Activated T-cell treated with anti-CD3 and anti-CD28 coated beads, Interleukin-2, amount 50 U/mL, for 1 hour (primary cell): Measurements from ENCODE around the gene CARD6.
"Not testable (repeated sequence)": the region's sequence is repeated elsewhere in the genome, so short reads cannot be mapped to it uniquely, and the experiment has no call there.

Source experiments
- DNase-seq: peaks from one replicate; pipeline ENCODE4 v3.0.0-alpha.2; 2020

CARD6 gene

GRCh38 chr5:40828690-40829661 is 12.2 kb upstream of the CARD6 start:
- no peak for DNase-seq

GRCh38 chr5:40829748-40830533 is 11.2 kb upstream of the CARD6 start:
- no peak for DNase-seq

DNA sequence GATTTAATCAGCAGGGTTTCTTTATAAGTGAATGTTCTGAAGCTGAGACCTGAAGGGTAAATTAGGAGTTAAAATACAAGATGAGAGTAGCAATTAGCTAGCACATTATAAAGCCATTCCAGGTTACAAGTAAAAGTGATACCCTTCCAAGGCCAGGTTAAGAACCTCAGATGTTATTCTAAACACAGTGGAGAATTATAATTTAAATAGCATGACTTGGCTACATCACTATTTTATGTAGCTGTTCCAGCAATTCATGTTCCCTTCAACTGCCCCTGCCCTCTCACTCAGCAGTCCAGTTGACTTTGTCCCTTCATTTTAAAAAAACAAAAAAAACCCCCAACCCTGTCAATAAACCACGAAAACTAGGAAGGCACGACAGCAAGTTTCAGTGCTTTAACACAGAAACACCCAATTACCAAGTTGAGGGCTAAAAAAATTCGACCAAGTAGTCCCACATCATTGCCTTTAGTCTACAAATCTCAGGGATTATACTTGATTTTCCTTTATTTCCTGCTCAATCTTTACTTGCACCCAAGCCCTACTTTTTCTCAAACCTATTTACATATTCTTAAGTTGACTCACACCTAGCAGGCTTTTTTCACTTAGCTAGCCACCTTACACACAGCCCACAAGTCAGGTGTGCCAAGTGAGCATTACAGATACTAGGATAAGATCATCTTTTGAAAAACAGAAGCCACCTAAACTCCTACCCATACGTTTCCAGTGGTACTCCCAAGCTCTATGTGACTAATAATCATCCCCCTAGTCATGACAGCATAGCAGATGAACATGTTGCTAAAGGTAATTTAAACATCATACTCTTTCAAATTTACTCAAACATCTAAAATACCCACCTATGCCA is 9.6 kb upstream of the CARD6 start:
- DNase-seq: no peak

DNA sequence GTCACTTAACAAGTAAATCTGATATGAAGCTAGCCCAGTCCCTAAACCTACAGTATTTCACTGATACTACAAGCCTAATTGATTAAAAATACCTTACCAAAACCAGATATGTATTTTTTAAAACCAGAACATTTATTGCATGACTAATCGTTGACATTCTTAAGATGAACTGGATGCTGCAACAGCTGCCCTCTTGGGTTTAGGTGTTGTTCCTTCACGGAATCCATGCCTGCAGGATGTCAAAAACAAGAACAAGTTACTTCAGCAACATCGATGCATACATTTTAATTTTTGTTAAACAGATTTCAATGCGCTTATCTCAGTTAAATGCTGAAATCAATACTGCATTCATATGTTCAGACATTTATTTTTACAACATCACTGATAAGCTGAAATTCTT is 8.8 kb upstream of the CARD6 start:
- DNase-seq: no peak

DNA sequence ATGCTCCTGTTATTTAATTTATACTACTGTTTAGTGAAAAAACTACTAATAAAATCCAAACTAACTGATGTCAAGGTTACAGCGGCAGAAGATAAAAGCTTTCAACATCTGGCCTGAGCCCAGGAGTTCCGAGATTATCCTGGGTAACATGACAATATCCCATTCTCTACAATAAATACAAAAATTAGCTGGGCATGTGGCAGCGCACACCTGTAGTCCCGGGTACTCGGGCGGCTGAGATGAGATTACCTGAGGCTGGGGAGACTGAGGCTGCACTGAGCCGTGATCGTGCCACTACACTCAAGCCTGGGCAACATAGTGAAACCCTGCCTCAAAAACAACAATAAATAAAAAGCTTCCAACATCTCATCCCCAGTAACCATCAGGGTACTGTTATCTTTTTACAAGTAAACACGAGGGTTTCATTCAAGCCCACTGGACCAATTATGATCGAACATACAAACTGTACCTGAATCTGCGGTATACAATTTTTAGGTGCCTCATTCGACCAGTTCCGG is 7.4 kb upstream of the CARD6 start:
- DNase-seq: no peak

DNA sequence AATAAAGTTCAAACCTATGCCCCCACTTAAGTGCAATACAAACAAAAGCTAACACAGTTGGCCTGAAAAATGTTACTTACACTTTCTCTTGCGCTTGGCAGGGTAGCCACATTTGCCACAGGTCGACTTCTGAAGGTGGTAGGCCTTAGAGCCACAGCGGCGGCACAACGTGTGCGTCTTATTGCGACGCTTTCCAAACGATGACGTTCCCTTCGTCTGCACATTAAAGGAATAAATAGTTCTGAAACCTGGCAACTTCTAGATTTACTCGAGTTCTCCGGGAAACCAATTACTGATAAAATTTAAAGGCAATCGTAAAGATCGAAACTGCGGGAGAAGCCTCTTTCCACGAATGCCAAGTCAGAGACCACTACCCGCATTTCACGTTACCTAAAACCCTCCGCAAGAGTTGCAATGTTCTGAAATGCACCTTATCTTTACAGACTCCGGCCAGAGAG is 6.7 kb upstream of the CARD6 start:
- DNase-seq: peak; percentile 51

DNA sequence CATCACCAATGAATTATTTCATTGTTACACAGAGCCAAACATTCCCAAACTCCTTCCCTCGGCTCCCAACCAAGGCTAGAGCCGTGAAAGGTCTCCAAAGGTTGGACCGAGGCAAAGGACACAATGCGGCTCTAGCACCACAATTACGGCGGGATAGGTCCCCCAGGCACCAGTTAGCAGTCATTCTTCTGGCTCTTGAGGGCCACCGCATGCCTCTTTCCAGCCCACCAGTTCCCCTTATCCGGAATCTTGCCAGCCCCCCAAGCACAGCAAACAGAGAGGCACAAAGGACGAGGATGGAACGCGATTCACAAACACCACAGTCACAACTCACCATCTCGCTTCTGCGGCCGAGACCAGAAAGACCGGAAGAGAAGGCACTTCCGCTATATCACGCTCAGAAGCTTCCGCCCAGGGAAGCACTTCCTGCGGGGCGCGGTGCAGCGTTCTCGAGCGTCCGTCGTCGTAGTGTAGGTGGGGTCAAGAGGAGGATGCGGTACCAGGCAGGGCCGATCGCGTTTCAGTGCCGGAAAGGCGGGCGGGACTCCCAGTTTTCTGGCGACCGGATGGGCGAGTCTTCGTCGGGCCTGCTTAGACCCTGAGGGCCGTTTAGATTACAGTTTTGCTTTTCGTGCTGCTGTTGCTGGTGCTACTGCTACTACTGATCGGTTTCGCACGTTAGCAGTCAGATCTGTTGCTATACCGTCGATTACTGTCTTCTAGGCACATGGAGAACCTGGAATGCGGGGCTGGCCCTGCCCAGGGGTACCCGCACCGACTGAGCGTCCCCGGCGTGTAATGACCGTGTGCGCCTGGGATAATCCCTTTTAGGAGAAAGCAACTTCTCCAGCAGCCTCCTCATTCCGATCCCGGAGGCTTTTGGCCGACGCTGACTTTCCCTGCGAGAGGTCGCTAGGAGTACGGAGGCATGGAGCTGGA is 6.0 kb upstream of the CARD6 start, which contains the start of gene RPL37:
Gene RPL37 (minus strand): TSS at position 374 of the 939 bp plus-strand sequence. CDS start 37 bp downstream, at position 337.
- DNase-seq: peak; percentile 86

DNA sequence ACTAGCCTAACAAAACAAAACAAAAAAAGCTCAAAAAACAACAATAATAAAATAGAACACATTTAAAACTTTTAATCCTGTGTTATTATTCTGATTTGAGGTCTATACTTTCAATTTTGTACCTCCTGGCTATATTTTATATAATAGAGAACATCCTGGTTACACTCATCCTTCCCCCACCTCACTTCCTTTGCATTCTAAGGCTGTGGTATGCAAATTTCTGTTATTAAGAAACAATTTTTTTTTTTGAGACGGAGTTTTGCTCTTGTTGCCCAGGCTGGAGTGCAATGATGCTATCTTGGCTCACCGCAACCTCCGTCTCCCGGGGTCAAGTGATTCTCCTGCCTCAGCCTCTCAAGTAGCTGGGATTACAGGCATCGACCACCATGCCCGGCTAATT is 3.1 kb upstream of the CARD6 start:
- no peak for DNase-seq

GRCh38 chr5:40842351-40842750 is 1.2 kb downstream of the CARD6 start:
- no peak for DNase-seq

DNA sequence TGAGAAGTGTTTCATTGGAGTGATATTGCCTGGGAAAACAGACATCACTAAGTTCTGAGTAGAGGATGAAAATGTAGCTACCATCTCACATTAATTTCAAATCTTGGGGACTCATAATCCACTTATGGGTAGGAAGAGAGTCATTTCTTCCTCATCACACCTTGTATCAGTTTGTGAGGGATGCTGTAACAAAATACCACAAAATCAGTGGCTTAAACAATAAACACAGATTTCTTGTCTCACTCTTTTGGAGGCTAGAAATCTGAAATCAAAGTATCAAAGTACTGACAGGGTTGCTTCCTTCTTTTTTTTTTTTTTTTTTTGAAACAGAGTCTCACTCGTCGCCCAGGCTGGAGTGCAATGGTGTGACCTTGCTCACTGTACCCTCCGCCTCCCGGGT is 3.4 kb downstream of the CARD6 start:
- no peak for DNase-seq

DNA sequence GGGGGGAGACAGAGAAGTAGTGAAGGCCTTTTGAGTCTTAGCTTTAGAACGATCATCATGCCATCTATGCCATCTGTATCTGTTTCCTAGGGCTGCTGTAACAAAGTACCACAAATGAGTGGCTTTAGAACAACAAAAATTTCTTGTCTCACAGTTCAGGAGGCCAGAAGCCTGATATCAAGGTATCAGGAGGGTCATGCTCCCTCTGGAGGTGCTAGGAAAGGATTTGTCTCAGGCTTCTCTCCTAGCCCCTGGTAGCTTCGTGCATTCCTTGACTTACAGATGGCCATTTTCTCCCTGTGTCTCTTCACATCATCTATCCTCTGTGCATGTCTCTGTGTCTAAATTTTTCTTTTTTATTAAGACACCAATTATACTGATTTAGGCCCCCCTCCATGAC is 5.2 kb downstream of the CARD6 start:
- no peak for DNase-seq

DNA sequence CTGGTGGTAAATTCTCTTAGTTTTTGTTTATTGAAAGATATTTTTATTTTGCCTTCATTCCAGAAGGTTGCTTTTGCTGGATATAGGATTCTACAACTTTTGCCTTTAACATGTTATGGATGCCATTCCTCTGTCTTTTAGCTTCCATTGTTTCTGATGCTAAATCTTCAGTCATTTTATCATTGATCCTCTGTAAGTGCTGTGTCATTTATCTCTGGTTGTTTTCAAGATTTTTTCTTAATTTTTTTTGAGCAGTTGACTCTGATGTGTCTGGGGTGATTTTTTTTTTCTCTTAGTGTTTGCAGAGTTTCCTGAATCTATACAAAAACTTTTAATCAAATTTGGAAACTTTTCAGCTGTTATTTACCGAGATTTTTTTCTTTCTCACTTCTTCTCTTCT is 6.4 kb downstream of the CARD6 start:
- DNase-seq: no peak

GRCh38 chr5:40853632-40854192 is 12.5 kb downstream of the CARD6 start:
- no peak for DNase-seq

DNA sequence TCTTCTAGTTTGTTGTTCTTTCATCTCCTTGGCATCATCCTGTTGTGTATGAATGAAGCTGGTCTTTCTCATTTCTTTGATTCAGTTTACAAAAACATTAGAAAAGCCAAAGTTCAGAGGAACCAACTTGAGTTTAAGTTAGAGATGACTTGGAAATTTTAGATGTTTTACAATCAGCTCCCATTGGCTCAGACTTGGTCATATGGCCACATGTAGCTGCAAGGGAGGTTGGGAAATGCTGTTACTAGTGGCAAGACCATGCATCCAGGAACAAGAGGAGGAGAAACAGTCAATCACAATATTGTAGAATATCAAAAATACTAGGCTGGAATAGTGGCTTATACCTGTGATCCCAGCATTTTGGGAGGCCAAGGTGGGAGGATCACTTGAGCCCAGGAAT is 19.5 kb downstream of the CARD6 start:
- DNase-seq: no peak

DNA sequence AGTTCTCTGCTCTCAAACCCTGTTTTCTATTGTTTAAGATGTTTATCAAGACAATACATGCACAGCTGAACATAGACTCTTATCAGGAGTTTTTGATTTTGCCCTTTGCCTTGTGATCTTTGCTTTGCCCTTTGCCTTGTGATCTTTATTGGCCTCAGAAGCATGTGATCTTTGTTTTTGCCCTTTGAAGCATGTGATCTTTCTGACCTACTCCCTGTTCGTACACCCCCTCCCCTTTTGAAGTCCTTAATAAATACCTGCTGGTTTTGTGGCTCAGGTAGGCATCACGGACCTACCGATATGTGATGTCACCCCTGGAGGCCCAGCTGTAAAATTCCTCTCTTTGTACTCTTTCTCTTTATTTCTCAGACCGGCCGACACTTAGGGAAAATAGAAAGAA is 23.8 kb downstream of the CARD6 start:
- DNase-seq: not testable (repeated sequence)

DNA sequence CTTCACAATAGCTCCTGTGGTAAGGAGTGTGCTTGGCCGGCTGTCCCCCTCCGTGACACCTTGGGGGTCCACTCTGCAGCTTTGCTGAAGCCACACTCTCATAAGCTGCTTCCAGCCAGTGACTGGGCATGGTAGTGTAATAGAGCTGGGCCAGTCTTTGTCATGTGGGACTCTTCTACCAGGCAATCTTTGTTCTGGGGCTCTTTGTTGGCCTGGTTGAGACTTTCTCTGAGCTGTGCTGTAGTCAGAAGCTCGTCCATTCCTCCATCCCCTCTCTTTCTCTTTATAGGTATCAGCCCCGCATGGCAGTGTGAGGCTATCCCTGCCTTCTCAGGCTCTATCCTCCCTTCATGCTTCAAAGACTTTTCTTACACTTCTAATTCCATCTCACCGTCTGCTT is 25.7 kb downstream of the CARD6 start:
- no peak for DNase-seq

GRCh38 chr5:40869384-40869783 is 28.2 kb downstream of the CARD6 start:
- DNase-seq: no peak

DNA sequence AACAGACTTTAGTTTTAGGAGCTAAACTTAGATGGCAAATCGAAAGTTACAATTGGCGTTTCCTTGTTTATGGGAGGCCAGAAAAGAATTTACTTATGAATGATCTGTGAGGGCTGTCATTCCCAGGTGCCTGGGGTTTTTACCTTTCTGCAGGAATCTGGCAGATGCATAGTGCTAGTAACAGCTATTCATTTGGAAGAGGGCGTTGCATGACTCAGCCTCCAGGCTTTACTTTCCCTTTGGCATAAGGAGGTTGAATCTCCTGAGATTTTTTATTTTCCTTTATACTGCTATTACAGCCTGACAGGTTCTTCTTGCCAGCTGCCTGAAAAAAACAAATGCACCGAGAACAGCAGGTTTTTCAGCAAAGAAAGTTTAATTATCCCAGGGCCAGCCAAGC is 30.0 kb downstream of the CARD6 start:
- DNase-seq: no peak

DNA sequence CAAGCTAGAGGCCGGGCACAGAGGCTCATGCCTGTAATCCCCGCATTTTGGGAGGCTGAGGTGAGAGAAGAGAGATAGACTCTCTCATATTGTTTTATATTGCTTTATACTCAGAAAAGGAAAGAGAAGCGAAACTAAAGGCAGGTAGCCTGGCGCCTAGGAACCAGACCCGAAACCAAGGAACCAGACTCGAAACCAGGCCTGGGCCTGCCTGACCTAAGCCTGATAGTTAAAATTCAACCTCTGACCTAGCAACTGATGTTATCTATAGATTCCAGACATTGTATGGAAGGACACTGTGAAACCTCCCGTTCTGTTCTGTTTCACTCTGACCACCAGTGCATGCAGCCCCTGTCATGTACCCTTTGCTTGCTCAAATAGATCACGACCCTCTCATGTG is 31.1 kb downstream of the CARD6 start:
- DNase-seq: not testable (repeated sequence)

DNA sequence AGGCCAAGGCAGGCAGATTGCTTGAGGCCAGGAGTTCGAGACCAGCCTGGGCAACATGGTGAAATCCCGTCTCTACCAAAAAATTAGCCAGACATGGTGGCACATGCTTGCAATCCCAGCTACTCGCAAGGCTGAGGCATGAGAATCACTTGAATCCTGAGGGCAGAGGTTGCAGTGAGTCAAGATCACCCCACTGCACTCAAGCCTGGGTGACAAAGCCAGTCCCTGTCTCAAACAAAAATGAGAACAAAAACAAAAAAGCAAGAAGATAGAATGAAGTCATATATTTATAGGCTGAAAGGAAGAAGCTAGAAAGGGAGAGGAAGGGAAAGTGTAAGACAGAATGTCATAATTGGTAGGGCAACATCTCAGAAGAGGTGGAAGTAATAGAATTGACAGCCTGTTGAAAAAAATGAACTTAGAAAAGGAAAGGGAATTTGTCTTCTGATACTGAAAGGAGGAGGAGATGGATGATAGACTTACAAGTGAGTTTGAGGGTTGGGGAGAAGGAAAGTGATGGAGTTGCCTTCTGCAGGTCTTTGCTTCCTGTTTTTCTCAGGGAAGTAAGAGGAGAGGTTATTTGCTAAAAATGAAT is 32.2 kb downstream of the CARD6 start:
- DNase-seq: no peak

DNA sequence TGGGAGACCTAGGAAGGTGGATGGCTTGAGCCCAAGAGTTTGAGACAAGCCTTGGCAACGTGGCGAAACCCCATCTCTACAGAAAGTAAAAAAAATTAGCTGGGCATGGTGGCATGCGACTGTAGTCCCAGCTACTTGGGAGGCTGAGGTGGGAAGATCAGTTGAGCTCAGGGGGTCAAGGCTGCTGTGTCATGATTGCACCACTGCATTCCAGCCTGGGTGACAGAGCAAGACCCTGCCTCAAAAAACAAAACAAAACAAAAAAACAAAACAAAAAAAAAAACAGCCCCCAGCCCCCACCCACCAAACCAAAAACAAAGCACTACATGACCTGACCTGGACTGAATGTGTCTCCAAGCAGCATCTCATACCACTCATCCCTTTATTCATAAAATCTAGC is 34.8 kb downstream of the CARD6 start:
- no peak for DNase-seq
